ENCODE results near the gene YES1.
A peak's percentile ranks its signal among the peaks of the same experiment; 100 is the strongest.

Gene YES1

GRCh38 chr18:725646-726045, 86.4 kb downstream of the YES1 start:
- no peak for DNase-seq (ENCODE audit: low spot score)

GRCh38 chr18:723541-724080, 88.4 kb downstream of the YES1 start:
- no peak for DNase-seq (ENCODE audit: low spot score)

GRCh38 chr18:717003-717402, 95.0 kb downstream of the YES1 start:
- DNase-seq (ENCODE audit: low spot score): no peak

GRCh38 chr18:715626-716025, 96.4 kb downstream of the YES1 start:
- no peak for DNase-seq (ENCODE audit: low spot score)

- no peak for DNase-seq (ENCODE audit: low spot score)
Observed at GRCh38 chr18:713135-713490, 98.9 kb downstream of the YES1 start.

GRCh38 chr18:712401-713134, 99.5 kb downstream of the YES1 start, which contains the start of gene ENOSF1:
Gene ENOSF1 (minus strand): TSS chr18:712630. CDS start chr18:712587, 43 bp downstream.
- peak; percentile 96 for DNase-seq (ENCODE audit: low spot score)

GRCh38 chr18:711657-712400, 100.2 kb downstream of the YES1 start:
- peak; percentile 37 for DNase-seq (ENCODE audit: low spot score)

GRCh38 chr18:711310-711656, 100.8 kb downstream of the YES1 start:
- DNase-seq (ENCODE audit: low spot score): no peak

GRCh38 chr18:710418-711300, 101.4 kb downstream of the YES1 start:
- no peak for DNase-seq (ENCODE audit: low spot score)

GRCh38 chr18:709771-710170, 102.3 kb downstream of the YES1 start:
- no peak for DNase-seq (ENCODE audit: low spot score)

GRCh38 chr18:708096-708495, 103.9 kb downstream of the YES1 start:
- no peak for DNase-seq (ENCODE audit: low spot score)

GRCh38 chr18:706405-706804, 105.6 kb downstream of the YES1 start:
- no peak for DNase-seq (ENCODE audit: low spot score)

GRCh38 chr18:703213-703967, 108.7 kb downstream of the YES1 start:
- DNase-seq (ENCODE audit: low spot score): no peak

GRCh38 chr18:697800-698199, 114.2 kb downstream of the YES1 start:
- DNase-seq (ENCODE audit: low spot score): no peak

- no peak for DNase-seq (ENCODE audit: low spot score)
Observed at GRCh38 chr18:697012-697411, 115.0 kb downstream of the YES1 start.

GRCh38 chr18:693466-694187, 118.4 kb downstream of the YES1 start:
- DNase-seq (ENCODE audit: low spot score): no peak

- DNase-seq (ENCODE audit: low spot score): no peak
Observed at GRCh38 chr18:692824-693223, 119.2 kb downstream of the YES1 start.

GRCh38 chr18:688323-688722, 123.7 kb downstream of the YES1 start:
- DNase-seq (ENCODE audit: low spot score): no peak

GRCh38 chr18:686339-687111, 125.5 kb downstream of the YES1 start:
- DNase-seq (ENCODE audit: low spot score): peak; percentile 63

GRCh38 chr18:685438-685837, 126.6 kb downstream of the YES1 start:
- peak; percentile 48 for DNase-seq (ENCODE audit: low spot score)

Measured in iPS-NIHi11 (cell line).